GM23248 (cell line): ENCODE data around the gene TMEM41A. TPM values are rescaled to one million over a fixed set of nuclear protein-coding genes. Genes with fewer than 3 reads are reported as not detected.

Experiments
- DNase-seq: peaks from one replicate; pipeline ENCODE4 v3.0.0-alpha.2; 2015
- H2AFZ ChIP-seq: fragments of 200-600 bp; sonication (generic); 2 replicates; pipeline ENCODE4 v1.6.1; 2016; ENCODE audit warnings: antibody characterized with exemption
- H3F3A ChIP-seq: fragments of 200-600 bp; sonication (generic); 2 replicates; pipeline ENCODE4 v1.6.1; 2016; ENCODE audit warnings: mild to moderate bottlenecking, antibody characterized with exemption, mixed run types; ENCODE audit not compliant: insufficient read depth
- H3K27ac ChIP-seq: fragments of 200-600 bp; sonication (generic); 2 replicates; pipeline ENCODE4 v1.5.1; 2016; ENCODE audit warnings: mild to moderate bottlenecking
- H3K27me3 ChIP-seq: fragments of 200-600 bp; sonication (generic); replicated peaks from 2 replicates; pipeline ENCODE4 v1.6.1; 2016; ENCODE audit warnings: mild to moderate bottlenecking; ENCODE audit not compliant: insufficient read depth
- H3K36me3 ChIP-seq: fragments of 200-600 bp; sonication (generic); 2 replicates; pipeline ENCODE4 v1.6.1; 2016; ENCODE audit warnings: low read depth, mild to moderate bottlenecking
- H3K4me1 ChIP-seq: fragments of 200-600 bp; sonication (generic); 2 replicates; pipeline ENCODE4 v1.6.1; 2016; ENCODE audit warnings: mild to moderate bottlenecking; ENCODE audit not compliant: insufficient read depth
- H3K4me2 ChIP-seq: fragments of 200-600 bp; sonication (generic); one replicate; pipeline ENCODE4 v1.6.1; 2016; ENCODE audit warnings: mild to moderate bottlenecking; ENCODE audit not compliant: unreplicated experiment
- H3K4me3 ChIP-seq: fragments of 200-600 bp; sonication (generic); 2 replicates; pipeline ENCODE4 v1.5.1; 2016; ENCODE audit warnings: mild to moderate bottlenecking
- H3K79me2 ChIP-seq: fragments of 200-600 bp; sonication (generic); 2 replicates; pipeline ENCODE4 v1.6.1; 2016; ENCODE audit warnings: mild to moderate bottlenecking; ENCODE audit not compliant: insufficient read depth
- H3K9ac ChIP-seq: fragments of 200-600 bp; sonication (generic); 2 replicates; pipeline ENCODE4 v1.6.1; 2016; ENCODE audit warnings: mild to moderate bottlenecking
- H3K9me2 ChIP-seq: fragments of 200-600 bp; sonication (generic); 2 replicates; pipeline ENCODE4 v1.6.1; 2016; ENCODE audit warnings: mixed run types, mild to moderate bottlenecking, moderate library complexity; ENCODE audit not compliant: insufficient read depth
- H3K9me3 ChIP-seq: fragments of 200-600 bp; sonication (generic); one replicate; pipeline ENCODE4 v1.6.1; 2017; ENCODE audit warnings: low read depth
- H4K20me1 ChIP-seq: fragments of 200-600 bp; sonication (generic); 2 replicates; pipeline ENCODE4 v1.6.0; 2016; ENCODE audit not compliant: insufficient read depth
- EZH2 ChIP-seq: fragments of 200-600 bp; sonication (generic); IDR thresholded peaks from 2 replicates; pipeline ENCODE4 v1.6.1; 2018; ENCODE audit warnings: antibody characterized with exemption, mild to moderate bottlenecking; ENCODE audit not compliant: insufficient read depth, poor library complexity, severe bottlenecking
- EZH2phosphoT487 ChIP-seq: fragments of 200-600 bp; sonication (generic); IDR thresholded peaks from 2 replicates; pipeline ENCODE4 v1.6.1; 2018; ENCODE audit warnings: antibody characterized with exemption, moderate library complexity, mild to moderate bottlenecking, low read depth; ENCODE audit not compliant: insufficient read depth
- WGBS, 2 experiments: methylation state at CpG; one replicate each; pipeline ENCODE4 v1.1.6; 2015 to 2017; ENCODE audit warnings: low lambda C conversion rate in 2 of 2, low coverage in 1 of 2; ENCODE audit errors: missing lambda C conversion rate in 2 of 2; 5-methylcytosine and 5-hydroxymethylcytosine counted together
- in situ Hi-C: fragments of 300-500 bp; cut with MboI; formaldehyde crosslinking; loops from 2 replicates; pipeline ENCODE4 v1.15.0; 2020
- polyA plus RNA-seq: library from polyadenylated mRNA; unstranded; fragments of >200 nt; fragmentation: Nextera tagmentation; extraction: Ambion mirVana; gene quantifications from 2 replicates; pipeline ENCODE4 v1.2.1, GENCODE V29; 2016
- total RNA-seq: library from RNA; depleted of rRNA; stranded (reverse); fragments of >200 nt; shearing (Covaris generic); gene quantifications from 2 replicates; pipeline ENCODE4 v1.2.3, GENCODE V29; 2014; rRNA removed

The TMEM41A gene
- total and polyA plus RNA-seq, 2 experiments from 2014 or later, result 15.8 to 15.9 TPM

DNA sequence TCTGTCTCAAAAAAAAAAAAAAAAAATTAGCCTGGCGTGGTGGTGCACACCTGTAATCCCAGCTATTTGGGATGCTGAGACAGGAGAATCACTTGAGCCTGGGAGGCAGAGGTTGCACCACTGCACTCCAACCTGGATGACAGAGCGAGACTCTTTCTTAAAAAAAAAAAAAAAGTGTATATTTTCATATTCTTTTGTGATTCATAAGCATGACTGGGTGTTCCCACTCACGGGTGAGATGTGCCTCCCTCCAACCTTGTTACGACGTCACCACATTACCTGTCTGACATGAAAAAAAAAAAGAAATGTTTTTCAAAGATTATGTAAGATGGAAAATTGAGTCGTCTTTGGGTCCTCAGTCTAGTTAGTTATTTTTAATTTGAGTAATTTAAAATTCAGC, 56.8 kb downstream of the TMEM41A start:
- Histone ChIP-seq H3K9me2 (no peaks in the 10 kb centered on the region), H3K27ac (no peak overlapping the region), H3K9me3 (no peaks in the 10 kb centered on the region), H2AFZ (no peak overlapping the region), H4K20me1 (no peaks in the 10 kb centered on the region), H3K4me1 (no peaks in the 10 kb centered on the region), H3K9ac (no peak overlapping the region), H3K4me3 (no peak overlapping the region), H3K27me3 (no peaks in the 10 kb centered on the region), H3K4me2 (no peak overlapping the region), H3K79me2 (no peaks in the 10 kb centered on the region), H3K36me3 (no peaks in the 10 kb centered on the region), H3F3A (no peaks in the 10 kb centered on the region)
- in situ Hi-C loops, result no loop called here
- no peak for DNase-seq
- TF ChIP-seq EZH2 (no peak), EZH2phosphoT487 (no peak)
- WGBS, 2 experiments, result 79 to 84% methylated on average over 5 to 6 of the region's 6 CpGs

DNA sequence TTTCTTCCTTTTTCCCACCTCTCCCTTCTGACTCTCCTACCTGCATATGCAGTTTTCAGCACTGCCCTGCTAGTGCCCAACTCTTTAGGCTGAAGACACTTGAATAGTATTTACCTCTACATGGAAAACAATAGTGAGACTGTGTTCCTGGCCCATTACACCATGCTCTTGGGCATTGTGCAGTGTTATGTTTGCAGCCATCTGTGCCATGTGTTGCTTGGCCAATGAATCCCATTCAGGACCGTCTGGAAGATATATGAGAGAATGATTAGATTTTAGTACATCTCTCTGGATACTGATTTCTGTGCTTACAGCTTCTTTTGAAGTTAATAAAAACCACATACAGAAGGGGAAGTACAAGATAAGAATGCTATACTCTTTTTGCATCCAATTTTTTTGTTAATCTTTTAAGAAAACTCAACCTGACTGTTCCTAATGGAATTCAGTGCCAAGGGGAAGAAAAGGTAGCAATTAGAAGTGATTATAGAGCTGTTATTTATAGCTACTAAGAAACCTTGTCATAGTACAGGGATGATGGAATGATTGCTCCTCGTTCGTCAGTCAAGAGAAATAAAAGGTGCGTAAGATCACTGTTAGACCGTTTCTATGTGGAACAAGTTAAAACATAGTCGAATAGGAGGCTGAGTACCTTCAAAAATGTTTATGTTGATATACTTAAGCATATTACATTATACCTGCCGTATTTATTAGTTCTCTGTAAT, 58.9 kb downstream of the TMEM41A start:
- no peaks in the 10 kb centered on the region for H3K9me2 ChIP-seq
- in situ Hi-C loops, result no loop called here
- H3K9me3 ChIP-seq, result no peaks in the 10 kb centered on the region
- WGBS, 2 experiments, result 57 to 58% methylated on average over 7 of the region's 7 CpGs
- no peaks in the 10 kb centered on the region for H3K4me1 ChIP-seq
- no peak overlapping the region for H3K4me2 ChIP-seq
- TF ChIP-seq EZH2phosphoT487 (no peak), EZH2 (no peak)
- H3F3A ChIP-seq, result no peaks in the 10 kb centered on the region
- no peaks in the 10 kb centered on the region for H3K79me2 ChIP-seq
- H3K27ac ChIP-seq, result no peak overlapping the region
- no peaks in the 10 kb centered on the region for H4K20me1 ChIP-seq
- no peak for DNase-seq
- no peak overlapping the region for H2AFZ ChIP-seq
- no peaks in the 10 kb centered on the region for H3K36me3 ChIP-seq
- no peaks in the 10 kb centered on the region for H3K27me3 ChIP-seq
- H3K4me3 ChIP-seq, result no peak overlapping the region
- no peak overlapping the region for H3K9ac ChIP-seq

Other genes starting within 250 kb of the TMEM41A start
- 2.7 and 4.3 TPM in 2 replicates for gene EHHADH, start 245.0 kb downstream of the TMEM41A start, total RNA-seq
- 2.9 and 3.1 TPM in 2 replicates for gene EHHADH, start 245.0 kb downstream of the TMEM41A start, polyA plus RNA-seq
- gene MAP3K13, start 135.9 kb downstream of the TMEM41A start, total RNA-seq, result 14.8 and 16.7 TPM in 2 replicates
- gene MAP3K13, start 135.9 kb downstream of the TMEM41A start, polyA plus RNA-seq, result 45.2 and 52.5 TPM in 2 replicates
- gene LIPH, start 53.6 kb upstream of the TMEM41A start, total RNA-seq, result not detected in 2 replicates
- gene LIPH, start 53.6 kb upstream of the TMEM41A start, polyA plus RNA-seq, result 0.34 TPM in 2 replicates
- gene SENP2, start 87.3 kb upstream of the TMEM41A start, total RNA-seq, result 19.0 and 20.4 TPM in 2 replicates
- 20.1 and 22.6 TPM in 2 replicates for gene SENP2, start 87.3 kb upstream of the TMEM41A start, polyA plus RNA-seq